HG03066 (cell line): Measurements from ENCODE around the gene LRP5.

Experiments used
- ATAC-seq: cut with Tn5 transposase; IDR thresholded peaks from one replicate; pipeline ENCODE4 v1.9.1; 2021; ENCODE audit warnings: low read depth; ENCODE audit not compliant: unreplicated experiment

LRP5 gene

DNA sequence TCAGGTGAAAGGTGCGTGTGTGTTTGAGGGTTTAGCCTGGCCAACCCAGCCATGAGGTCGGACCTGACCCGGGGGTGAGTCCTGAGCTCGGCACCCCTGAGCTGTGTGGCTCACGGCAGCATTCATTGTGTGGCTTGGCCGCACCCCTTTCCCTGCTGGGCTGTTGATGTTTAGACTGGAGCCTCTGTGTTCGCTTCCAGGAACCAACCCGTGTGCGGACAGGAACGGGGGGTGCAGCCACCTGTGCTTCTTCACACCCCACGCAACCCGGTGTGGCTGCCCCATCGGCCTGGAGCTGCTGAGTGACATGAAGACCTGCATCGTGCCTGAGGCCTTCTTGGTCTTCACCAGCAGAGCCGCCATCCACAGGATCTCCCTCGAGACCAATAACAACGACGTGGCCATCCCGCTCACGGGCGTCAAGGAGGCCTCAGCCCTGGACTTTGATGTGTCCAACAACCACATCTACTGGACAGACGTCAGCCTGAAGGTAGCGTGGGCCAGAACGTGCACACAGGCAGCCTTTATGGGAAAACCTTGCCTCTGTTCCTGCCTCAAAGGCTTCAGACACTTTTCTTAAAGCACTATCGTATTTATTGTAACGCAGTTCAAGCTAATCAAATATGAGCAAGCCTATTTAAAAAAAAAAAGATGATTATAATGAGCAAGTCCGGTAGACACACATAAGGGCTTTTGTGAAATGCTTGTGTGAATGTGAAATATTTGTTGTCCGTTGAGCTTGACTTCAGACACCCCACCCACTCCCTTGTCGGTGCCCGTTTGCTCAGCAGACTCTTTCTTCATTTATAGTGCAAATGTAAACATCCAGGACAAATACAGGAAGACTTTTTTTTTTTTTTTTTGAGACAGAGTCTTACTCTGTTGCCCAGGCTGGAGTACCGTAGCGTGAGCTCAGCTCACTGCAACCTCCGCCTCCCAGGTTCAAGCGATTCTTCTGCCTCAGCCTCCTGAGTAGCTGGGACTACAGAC is 94.2 kb downstream of the LRP5 start:
- no peak for ATAC-seq

DNA sequence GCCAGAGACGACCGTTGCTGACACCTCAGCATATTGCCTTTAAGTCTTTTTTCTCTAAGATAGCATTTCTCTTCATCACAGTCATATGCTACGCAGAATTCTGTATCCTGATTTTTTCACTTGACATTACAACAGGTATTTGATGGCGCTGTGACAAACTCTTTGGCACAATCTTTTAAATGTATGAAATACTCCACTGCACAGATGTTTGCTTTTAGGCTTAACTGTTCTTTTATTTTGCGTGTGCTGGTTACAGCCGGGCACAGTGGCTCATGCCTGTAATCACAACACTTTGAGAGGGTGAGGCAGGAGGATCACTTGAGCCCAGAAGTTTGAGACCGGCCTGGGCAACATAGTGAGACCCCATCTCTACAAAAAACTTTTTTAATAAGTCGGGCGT is 96.1 kb downstream of the LRP5 start:
- ATAC-seq: no peak

DNA sequence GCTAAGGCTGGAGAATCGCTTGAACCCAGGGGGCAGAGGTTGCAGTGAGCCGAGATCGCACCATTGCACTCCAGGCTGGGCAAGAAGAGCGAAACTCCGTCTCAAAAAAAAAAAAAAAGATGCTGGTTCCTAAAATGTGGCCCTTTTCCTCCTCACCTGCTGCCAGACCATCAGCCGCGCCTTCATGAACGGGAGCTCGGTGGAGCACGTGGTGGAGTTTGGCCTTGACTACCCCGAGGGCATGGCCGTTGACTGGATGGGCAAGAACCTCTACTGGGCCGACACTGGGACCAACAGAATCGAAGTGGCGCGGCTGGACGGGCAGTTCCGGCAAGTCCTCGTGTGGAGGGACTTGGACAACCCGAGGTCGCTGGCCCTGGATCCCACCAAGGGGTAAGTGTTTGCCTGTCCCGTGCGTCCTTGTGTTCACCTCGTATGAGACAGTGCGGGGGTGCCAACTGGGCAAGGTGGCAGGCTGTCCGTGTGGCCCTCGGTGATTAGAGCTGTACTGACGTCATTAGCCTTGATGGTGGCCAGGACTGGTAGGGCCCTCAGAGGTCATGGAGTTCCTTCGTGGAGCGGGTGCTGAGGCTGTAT is 97.5 kb downstream of the LRP5 start:
- no peak for ATAC-seq

DNA sequence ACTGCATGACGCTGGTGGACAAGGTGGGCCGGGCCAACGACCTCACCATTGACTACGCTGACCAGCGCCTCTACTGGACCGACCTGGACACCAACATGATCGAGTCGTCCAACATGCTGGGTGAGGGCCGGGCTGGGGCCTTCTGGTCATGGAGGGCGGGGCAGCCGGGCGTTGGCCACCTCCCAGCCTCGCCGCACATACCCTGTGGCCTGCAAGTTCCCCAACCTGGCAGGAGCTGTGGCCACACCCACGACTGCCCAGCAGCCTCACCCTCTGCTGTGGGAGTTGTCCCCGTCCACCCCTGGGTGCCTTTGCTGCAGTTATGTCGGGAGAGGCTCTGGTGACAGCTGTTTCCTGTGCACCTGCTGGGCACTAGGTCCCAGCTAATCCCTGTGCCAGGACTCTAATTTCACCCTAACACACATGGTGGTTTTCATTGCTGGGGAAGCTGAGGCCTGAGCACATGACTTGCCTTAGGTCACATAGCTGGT is 99.2 kb downstream of the LRP5 start:
- no peak for ATAC-seq

DNA sequence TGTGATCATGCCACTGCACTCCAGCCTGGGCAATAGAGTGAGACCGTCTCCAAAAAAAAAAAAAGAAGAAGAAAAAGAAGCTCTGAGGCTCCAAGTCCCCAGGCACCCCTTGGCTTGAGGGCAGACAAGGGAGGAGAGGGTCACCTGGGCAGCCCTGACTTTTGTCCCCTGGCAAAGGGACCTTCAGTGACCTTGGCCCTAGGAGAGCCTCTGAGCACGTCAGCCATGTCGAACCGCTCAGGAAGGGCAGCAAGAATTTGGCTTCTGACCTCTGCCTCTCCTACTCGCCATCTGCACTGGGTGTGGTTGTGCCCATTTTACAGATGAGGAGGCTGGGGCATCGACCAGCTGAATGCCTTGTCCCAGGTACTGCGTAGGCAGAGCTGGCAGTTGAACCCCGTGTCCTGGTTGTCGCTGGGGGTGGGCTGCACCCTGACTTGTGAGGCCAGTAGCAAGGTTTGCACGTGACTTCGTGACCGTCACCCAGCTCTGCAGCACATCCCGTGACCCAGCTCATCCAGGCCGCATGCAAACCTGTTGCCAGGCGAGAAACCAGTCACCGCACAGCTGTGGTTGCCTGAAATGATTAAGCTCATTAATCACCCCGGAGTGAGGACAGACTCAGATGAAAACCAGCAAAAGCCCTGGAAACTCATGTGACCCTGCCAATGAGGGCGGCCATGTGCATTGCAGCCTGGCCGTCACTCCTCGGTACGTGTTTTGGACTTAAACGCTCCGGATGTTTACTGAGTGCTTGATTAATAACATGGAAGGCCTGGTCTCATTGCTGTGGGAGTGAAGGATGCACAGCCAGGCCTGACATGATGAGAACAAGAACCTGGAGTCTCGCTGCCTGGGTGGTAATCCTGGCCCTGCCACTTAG is 100.4 kb downstream of the LRP5 start:
- no peak for ATAC-seq

DNA sequence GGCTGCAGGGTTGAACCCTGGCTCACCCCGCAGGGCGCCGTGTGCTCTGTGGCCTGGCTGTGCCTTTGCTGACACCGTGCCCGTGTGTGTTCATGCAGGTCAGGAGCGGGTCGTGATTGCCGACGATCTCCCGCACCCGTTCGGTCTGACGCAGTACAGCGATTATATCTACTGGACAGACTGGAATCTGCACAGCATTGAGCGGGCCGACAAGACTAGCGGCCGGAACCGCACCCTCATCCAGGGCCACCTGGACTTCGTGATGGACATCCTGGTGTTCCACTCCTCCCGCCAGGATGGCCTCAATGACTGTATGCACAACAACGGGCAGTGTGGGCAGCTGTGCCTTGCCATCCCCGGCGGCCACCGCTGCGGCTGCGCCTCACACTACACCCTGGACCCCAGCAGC is 101.2 kb downstream of the LRP5 start:
- ATAC-seq: no peak

DNA sequence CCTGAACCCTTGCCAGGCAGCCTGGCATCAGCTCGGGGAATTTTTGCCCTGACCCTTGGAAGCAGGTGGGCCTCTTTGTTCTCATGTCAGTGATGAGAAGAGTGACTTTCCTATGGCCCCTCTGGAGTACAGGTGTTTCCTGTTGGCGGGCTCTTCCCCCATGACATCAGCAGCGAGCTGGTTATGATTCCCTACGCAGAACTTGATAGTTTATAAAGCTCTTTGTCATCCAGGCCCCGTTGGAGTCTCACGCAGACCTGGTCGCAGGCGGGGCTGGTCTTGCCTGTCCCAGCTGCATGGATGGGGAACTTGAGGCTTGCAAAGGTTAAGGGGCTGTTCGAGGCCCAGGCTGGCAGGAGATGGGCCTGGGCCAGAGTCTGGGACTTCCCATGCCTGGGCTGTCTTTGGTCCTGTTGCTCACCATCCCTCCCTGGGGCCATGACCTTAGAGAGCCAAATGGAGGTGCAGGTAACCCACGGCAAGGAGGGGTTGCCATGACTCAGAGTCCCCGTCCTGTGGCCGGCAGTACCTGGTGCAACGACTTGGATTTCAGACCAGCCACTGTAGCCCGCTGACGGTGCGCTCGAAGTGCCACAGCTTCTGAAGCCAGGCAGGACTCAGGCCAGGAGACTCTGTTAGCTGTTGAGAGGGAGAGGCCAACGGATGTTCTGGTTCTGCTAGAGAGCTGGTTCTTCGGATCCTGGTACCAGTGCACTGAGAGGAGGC is 102.3 kb downstream of the LRP5 start:
- ATAC-seq: no peak

DNA sequence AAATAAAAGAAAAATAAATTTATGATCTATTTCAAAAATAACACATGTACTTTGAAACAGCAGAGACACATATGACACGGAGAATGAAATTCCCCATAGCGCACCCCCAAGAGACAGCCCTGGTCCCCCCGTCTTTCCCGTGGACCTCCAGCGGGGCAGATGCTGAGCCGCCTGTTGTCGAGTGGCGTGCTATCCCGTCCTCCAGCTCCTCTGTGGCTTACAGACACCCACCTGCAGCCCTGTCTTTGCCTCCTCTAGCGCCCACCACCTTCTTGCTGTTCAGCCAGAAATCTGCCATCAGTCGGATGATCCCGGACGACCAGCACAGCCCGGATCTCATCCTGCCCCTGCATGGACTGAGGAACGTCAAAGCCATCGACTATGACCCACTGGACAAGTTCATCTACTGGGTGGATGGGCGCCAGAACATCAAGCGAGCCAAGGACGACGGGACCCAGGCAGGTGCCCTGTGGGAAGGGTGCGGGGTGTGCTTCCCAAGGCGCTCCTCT is 103.7 kb downstream of the LRP5 start:
- no peak for ATAC-seq

DNA sequence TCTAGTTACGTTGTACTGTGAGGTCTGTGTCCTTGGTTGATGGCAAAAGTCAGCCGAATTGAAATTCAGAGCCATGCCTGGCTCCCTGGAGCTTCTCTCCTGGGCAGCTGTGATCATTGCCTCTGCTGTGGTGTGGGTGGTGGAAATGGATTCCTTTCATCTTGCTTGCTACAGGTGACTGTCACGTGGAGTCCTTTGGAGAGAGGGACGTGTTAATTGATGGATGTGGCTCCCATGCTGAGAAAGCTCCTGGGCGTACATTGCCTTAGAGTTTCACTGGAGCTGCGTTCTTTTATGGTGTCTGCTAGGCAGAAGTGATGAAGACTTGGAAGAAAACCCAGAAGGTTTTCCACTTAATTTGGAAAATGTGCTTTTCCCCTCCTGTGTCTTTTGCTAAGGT is 106.3 kb downstream of the LRP5 start:
- ATAC-seq: no peak

DNA sequence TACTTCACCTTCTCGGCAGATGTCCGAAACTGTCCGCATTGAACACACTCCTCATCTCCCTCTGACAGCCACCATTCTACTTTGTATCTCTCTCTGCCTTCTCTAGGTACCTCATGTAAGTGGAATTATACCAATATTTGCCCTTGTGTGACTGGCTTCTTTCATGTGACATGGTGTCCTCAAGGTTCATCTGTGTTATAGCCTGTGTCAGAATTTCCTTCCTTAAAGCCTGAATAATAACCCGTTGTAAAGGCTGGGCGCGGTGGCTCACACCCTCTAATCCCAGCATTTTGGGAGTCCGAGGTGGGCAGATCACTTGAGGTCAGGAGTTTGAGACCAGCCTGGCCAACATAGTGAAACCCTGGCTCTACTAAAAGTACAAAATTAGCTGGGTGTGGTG is 107.8 kb downstream of the LRP5 start:
- ATAC-seq: no peak

DNA sequence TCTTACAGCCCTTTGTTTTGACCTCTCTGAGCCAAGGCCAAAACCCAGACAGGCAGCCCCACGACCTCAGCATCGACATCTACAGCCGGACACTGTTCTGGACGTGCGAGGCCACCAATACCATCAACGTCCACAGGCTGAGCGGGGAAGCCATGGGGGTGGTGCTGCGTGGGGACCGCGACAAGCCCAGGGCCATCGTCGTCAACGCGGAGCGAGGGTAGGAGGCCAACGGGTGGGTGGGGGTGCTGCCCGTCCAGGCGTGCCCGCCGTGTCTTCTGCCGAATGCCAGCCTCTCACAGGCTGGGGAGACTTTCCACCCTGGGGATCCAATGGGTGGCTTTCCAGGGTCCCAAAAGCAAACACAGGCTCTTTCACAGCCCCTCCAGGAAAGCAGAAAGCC is 111.1 kb downstream of the LRP5 start:
- no peak for ATAC-seq

DNA sequence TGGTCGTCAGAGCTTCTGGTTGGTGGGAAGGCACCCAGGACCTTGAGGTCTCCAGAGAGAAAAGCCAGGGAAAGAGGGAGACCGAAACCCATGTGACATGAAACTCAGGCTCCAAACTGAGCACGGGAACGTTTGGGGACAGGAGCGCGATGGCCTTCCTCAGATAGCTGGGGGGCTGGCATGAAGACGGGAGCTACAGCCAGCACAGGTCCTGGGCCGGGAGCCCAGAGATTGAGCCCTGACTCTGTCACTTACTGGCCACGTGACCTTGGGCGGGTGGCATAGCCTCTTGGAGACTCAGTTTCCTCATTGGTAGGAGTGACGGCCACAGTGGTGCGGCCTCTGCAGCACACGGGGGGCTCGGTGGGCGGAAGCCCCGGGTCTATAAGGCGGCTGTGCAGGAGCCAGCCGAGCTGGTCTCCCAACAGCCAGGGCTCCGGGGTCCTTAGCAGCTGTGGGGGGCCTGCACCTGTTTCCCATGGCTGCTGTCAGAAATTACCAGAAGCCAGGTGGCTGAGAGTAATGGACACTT is 111.8 kb downstream of the LRP5 start:
- ATAC-seq: no peak

DNA sequence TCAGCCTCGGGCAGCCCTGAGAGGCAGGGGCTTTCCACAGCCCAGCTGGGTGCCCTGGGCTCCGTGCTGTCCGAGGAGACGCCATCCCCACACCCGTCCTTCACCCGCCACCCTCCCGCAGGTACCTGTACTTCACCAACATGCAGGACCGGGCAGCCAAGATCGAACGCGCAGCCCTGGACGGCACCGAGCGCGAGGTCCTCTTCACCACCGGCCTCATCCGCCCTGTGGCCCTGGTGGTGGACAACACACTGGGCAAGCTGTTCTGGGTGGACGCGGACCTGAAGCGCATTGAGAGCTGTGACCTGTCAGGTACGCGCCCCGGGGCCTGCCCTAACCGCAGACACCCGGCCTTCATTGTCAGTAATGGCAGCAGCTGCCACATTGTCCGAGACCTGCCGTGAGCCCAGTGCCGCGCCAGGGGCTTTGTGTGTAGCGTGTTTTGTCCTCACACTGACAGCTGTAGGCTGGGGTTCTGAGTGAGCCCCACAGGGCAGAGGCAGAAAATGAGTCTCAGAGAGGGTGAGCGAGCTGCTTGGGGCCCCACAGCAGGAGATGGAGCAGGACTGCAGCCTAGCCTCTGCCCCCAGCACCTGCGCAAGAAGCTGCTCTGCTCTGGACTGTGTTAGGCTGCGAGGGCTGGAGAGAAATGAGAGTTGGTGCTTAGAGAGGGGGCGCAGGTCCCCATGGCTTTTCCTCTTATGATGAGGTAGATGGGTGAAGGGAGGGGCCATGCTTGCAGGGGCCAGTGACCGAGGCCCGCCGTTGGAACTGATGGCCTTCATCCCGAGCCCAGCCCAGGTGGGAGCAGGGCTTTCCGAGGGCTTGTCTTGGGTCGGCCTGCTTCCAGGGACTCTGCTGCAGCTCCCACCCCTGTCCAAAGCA is 112.8 kb downstream of the LRP5 start:
- ATAC-seq: no peak

DNA sequence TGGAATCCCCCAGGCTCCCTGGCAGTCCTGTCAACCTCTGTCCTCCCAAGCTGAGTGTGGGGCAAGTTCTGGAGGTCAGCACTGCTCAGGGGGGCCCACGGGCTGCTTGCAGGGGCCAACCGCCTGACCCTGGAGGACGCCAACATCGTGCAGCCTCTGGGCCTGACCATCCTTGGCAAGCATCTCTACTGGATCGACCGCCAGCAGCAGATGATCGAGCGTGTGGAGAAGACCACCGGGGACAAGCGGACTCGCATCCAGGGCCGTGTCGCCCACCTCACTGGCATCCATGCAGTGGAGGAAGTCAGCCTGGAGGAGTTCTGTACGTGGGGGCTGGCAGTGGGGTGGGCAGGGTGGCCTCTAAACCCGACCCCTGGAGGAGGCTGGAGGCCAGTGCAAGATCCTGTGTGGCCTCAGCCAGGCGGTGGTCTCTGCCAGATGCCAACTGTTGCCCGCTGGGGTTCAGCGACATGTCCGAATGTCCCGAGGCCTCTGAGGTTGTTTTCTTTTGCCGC is 113.5 kb downstream of the LRP5 start:
- no peak for ATAC-seq

DNA sequence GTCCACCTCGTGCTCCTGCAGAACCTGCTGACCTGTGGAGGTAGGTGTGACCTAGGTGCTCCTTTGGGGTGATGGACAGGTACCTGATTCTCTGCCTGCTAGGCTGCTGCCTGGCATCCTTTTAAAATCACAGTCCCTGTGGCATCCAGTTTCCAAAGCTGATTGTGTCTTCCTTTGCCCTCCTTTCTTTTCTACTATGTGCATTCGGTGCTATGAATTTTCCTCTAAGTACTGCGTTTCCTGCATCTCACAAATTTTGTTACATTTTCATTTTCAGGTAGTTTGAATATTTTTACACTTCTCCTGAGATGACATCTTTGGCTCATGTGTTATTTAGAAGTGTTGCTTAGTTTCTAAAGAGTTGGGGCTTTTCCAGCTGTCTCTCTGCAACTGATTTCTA is 117.3 kb downstream of the LRP5 start:
- ATAC-seq: no peak

DNA sequence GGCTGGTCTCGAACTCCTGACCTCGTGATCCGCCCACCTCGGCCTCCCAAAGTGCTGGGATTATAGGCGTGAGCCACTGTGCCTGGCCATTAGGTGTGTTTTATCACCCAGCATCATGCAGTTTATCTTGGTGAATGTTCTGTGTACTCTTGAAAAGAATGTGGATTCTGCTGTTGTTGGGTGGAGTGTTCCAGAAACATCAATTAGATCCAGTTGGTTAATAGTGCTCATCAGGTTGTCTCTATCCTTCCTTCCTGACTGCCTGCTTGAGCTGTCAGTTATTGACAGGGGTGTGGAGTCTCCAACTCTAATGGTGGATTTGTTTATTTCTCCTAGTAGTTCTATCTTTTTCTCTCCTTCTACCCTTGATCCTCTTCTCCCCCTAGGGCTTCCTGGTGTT is 118.0 kb downstream of the LRP5 start:
- ATAC-seq: no peak

DNA sequence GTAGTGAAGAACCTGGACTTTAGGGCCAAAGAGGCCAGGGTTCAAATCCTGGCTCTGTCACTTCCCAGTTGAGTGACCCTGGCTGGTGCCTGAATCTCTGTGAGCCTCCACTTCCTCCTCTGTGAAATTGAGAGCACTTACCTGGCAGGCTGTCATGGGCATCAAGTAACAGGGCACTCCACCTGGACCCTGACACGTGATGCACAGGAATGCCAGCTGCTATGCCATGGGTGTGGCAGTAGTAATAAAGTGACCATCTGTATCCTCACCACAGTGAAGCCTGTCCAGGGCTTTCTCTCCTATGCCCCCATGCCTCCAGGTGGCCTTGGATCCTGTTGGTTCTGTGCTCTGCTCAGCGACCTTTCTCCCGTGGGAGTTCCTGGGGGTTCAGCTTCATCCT is 118.4 kb downstream of the LRP5 start:
- ATAC-seq: no peak

DNA sequence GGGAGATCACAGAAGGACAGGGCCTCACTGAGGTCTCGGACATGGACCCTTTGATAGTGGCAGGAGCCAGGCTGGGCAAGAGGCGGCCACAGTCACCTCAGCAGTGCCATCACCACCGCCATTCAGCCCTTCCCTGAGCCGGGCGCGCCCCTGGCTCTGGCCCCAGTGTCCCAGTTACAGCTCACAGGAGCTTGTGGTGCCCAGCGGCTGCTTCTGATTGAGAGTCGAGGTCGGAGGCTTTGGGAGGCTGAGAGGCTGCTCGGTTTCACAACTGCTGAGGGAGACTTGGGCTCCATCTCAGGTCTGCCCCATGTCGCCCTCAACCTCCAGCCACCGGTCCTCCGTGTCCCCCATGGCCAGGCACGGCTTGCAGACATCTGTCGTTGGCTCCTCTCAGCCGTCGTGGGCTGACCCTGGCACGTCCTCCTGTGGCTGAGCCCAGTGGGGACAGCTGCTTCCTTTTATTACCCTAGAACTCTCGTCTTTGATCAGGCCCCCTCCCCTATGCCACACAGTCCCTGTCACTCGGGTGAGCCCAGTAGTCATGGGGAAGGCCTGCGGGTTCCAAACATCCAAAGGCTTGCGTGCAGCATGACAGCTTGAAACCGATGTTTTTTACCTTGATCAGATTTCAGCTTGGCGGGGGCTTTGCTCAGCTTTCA is 119.7 kb downstream of the LRP5 start:
- no peak for ATAC-seq
